ENCODE measurements around the gene ADAM10.

- TF ChIP-seq CTCF (IDR thresholded peaks at IDR 0.05) (no peak), POLR2A (IDR thresholded peaks at IDR 0.05) (no peak), POLR2AphosphoS5 (IDR thresholded peaks at IDR 0.05; ENCODE audit: insufficient read depth in 1 of 2, low read depth in 1 of 2) (no peak)
Measured at GRCh38 chr15:58549785-58550074, 199.8 kb downstream of the ADAM10 start.
